Uterus (tissue), 2 donors: Measurements from ENCODE around the gene PDCL3.

Source experiments
- POLR2A ChIP-seq, 2 donors: fragments of 450-650 bp; IDR thresholded peaks; one replicate each; pipeline ENCODE4 v1.6.1; 2016; ENCODE audit warnings: antibody characterized with exemption in 2 of 2, mild to moderate bottlenecking in 1 of 2, moderate library complexity in 1 of 2
- TF ChIP-seq, protein P1 (sequence below), 4 experiments: fragments of 200-600 bp in 2 of 4; fragments of 450-650 bp in 2 of 4; sonication (generic) in 2 of 4; IDR thresholded peaks; one replicate each; pipeline ENCODE4 v1.5.1; 2016 to 2019; ENCODE audit warnings: antibody characterized with exemption in 4 of 4, mild to moderate bottlenecking in 2 of 4, moderate library complexity in 1 of 4

DNA sequence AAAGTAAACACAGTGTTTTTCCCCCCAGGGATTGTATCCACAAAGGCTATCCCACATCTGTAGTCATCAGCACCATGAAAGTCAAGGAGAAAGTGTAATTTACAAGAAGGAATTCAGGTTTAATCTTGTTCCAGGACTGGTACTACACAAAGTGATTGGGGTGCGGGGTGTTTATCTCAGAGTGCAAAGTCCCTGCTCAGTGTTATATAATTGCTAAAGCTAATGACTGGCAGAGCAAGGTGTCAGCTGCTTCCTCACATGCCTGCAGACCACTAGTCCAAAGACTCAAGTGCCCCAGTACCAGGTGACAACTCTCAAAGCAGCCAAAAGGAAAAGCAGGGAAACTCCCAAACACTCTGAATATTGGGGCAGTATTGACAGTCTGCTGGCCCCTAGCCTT lies 40.4 kb upstream of the PDCL3 start:
- TF ChIP-seq, protein P1, sequence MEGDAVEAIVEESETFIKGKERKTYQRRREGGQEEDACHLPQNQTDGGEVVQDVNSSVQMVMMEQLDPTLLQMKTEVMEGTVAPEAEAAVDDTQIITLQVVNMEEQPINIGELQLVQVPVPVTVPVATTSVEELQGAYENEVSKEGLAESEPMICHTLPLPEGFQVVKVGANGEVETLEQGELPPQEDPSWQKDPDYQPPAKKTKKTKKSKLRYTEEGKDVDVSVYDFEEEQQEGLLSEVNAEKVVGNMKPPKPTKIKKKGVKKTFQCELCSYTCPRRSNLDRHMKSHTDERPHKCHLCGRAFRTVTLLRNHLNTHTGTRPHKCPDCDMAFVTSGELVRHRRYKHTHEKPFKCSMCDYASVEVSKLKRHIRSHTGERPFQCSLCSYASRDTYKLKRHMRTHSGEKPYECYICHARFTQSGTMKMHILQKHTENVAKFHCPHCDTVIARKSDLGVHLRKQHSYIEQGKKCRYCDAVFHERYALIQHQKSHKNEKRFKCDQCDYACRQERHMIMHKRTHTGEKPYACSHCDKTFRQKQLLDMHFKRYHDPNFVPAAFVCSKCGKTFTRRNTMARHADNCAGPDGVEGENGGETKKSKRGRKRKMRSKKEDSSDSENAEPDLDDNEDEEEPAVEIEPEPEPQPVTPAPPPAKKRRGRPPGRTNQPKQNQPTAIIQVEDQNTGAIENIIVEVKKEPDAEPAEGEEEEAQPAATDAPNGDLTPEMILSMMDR (IDR thresholded peaks at IDR 0.05): no peak
- no peak for TF ChIP-seq POLR2A (IDR thresholded peaks at IDR 0.05)
